Measurements from ENCODE around the gene BEND5. TPM values are rescaled to one million over a fixed set of nuclear protein-coding genes. Genes with fewer than 3 reads are reported as not detected.

BEND5 gene
- 0.25 TPM in 1 of 2 replicates, not detected in the other for total RNA-seq

GRCh38 chr1:48776393-48777218 is at the start of gene BEND5:
TSS of gene BEND5 (minus strand) at chr1:48776891. CDS start at chr1:48776831, 60 bp downstream.

